K562 (cell line): ENCODE data around the gene IGF2R. TPM values are rescaled to one million over a fixed set of nuclear protein-coding genes. Genes with fewer than 3 reads are reported as not detected.

ENCODE experiments used
- ATF7 ChIP-seq: fragments of 450-650 bp; IDR thresholded peaks from 2 replicates; pipeline ENCODE4 v1.7.1; 2014; ENCODE audit warnings: mild to moderate bottlenecking, moderate library complexity
- BHLHE40 ChIP-seq: IDR thresholded peaks from 2 replicates; pipeline ENCODE4 v1.6.1; 2011; ENCODE audit warnings: low read length, improper control_type of control experiment
- EWSR1 ChIP-seq: fragments of 450-650 bp; IDR thresholded peaks from 2 replicates; pipeline ENCODE4 v1.6.1; 2018; ENCODE audit warnings: borderline replicate concordance, mild to moderate bottlenecking, low read depth, moderate library complexity; ENCODE audit not compliant: partially characterized antibody
- FOXA3 ChIP-seq, 2 experiments: fragments of 450-650 bp in 1 of 2; sonication (generic) in 1 of 2; formaldehyde crosslinking; IDR thresholded peaks in 1 of 2; conservative IDR thresholded peaks in 1 of 2; 2 replicates each; pipeline versions ENCODE4 v1.4.0 to v1.8.0; 2020 to 2022; ENCODE audit warnings: mild to moderate bottlenecking in 2 of 2, missing genetic modification reagents in 1 of 2
- FOXJ2 ChIP-seq: fragments of 200-800 bp; sonication (Bioruptor generic); IDR thresholded peaks from 2 replicates; pipeline ENCODE4 v1.6.1; 2016; ENCODE audit warnings: missing genetic modification characterization, missing compliant biosample characterization
- FOXK2 ChIP-seq, 2 experiments: fragments of 450-650 bp; IDR thresholded peaks in 1 of 2; conservative IDR thresholded peaks in 1 of 2; 2 replicates each; pipeline ENCODE4 v1.6.1; 2016; ENCODE audit warnings: low read depth in 2 of 2, mild to moderate bottlenecking in 1 of 2
- JUND ChIP-seq, 2 experiments: IDR thresholded peaks; 2 replicates in 1 of 2; 3 replicates in 1 of 2; pipeline ENCODE4 v1.6.1; 2011; ENCODE audit warnings: borderline replicate concordance in 2 of 2, low read depth in 2 of 2, low read length in 2 of 2, improper control_type of control experiment in 1 of 2, missing biosample characterization in 1 of 2, missing genetic modification characterization in 1 of 2, missing genetic modification reagents in 1 of 2
- L3MBTL2 ChIP-seq: fragments of 450-650 bp; IDR thresholded peaks from 2 replicates; pipeline ENCODE4 v1.6.1; 2016; ENCODE audit warnings: mild to moderate bottlenecking, moderate library complexity
- SMARCA4 ChIP-seq: fragments of 450-650 bp; IDR thresholded peaks from 2 replicates; pipeline ENCODE4 v1.6.1; 2016
- SMARCC2 ChIP-seq: fragments of 450-650 bp; IDR thresholded peaks from 2 replicates; pipeline ENCODE4 v1.6.1; 2017; ENCODE audit warnings: antibody characterized with exemption, moderate library complexity, mild to moderate bottlenecking, low read depth
- SMARCE1 ChIP-seq: fragments of 450-650 bp; IDR thresholded peaks from 2 replicates; pipeline ENCODE4 v1.7.1; 2016; ENCODE audit warnings: mild to moderate bottlenecking
- SOX6 ChIP-seq: fragments of 450-650 bp; IDR thresholded peaks from 2 replicates; pipeline ENCODE4 v1.6.1; 2014; ENCODE audit warnings: mild to moderate bottlenecking
- TCF3 ChIP-seq: sonication (generic); formaldehyde crosslinking; IDR thresholded peaks from 2 replicates; pipeline ENCODE4 v1.4.0; 2020; ENCODE audit warnings: mild to moderate bottlenecking, missing genetic modification reagents
- ZNF384 ChIP-seq: IDR thresholded peaks from 2 replicates; pipeline ENCODE4 v1.6.1; 2012; ENCODE audit warnings: low read depth, low read length, improper control_type of control experiment
- polyA plus RNA-seq, 8 experiments: library from polyadenylated mRNA; depleted of rRNA in 4 of 8; stranded (reverse) in 5 of 8; unstranded in 3 of 8; fragments of >200 nt; fragmentation: Nextera tagmentation in 2 of 8; fragmentation: Illumina TruSeq in 1 of 8; extraction: Ambion mirVana in 2 of 8; extraction: Trizol in 1 of 8; gene quantifications; 2 replicates each; pipeline versions ENCODE4 v1.2.1 to v1.2.3, GENCODE V29; 2011 to 2014; ENCODE audit warnings: inconsistent platforms in 1 of 8, missing spikeins in 1 of 8
- total RNA-seq, 7 experiments: library from RNA; depleted of rRNA in 6 of 7; stranded (reverse); fragments of >200 nt in 6 of 7; fragmentation: Illumina TruSeq in 2 of 7; extraction: Trizol in 2 of 7; gene quantifications; 2 replicates each; pipeline versions ENCODE4 v1.2.1 to v1.2.3, GENCODE V29; 2011 to 2021; ENCODE audit warnings: low replicate concordance in 1 of 7
- TF ChIP-seq, protein P1 (sequence below), 3 experiments: IDR thresholded peaks in 2 of 3; conservative IDR thresholded peaks in 1 of 3; 2 replicates each; pipeline ENCODE4 v1.5.1; 2011 to 2012; ENCODE audit warnings: low read length in 3 of 3, mild to moderate bottlenecking in 3 of 3, control low read depth in 2 of 3, improper control_type of control experiment in 1 of 3, inconsistent platforms in 1 of 3, low read depth in 1 of 3, mixed read lengths in 1 of 3, moderate library complexity in 1 of 3; ENCODE audit not compliant: insufficient read depth in 2 of 3
- TF ChIP-seq, protein P2 (sequence below), 2 experiments: fragments of 450-650 bp in 1 of 2; sonication (generic) in 1 of 2; formaldehyde crosslinking in 1 of 2; IDR thresholded peaks; 2 replicates each; pipeline versions ENCODE4 v1.7.1 to v1.9.0; 2016 to 2022; ENCODE audit warnings: inconsistent platforms in 1 of 2, mild to moderate bottlenecking in 1 of 2, missing genetic modification reagents in 1 of 2

The IGF2R gene
- total and polyA plus RNA-seq, 9 of the 15 experiments (the other 6 are each of a cell fraction or from before 2014, with no cell fraction given), result 3.5 to 92.3 (median 34.5) TPM

DNA sequence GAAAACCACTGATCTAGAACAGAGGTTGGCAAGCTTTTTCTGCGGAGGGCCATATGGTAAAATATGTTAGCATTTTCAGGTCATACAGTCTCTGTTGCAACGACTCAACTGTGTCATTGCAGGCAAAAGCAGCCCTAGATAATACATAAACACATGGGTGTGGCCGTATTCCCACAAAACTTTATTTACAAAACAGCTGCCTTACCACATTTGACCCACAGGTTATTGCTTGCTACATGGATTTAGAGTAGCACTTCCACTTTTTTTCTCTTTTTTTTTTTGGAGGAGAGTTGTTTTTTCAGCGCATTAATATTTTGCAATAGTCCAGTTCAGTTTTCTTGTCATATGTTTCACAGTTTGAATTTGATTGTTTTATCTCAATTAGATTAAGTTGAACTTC is 2.5 kb upstream of the IGF2R start (continued):
- TF ChIP-seq EWSR1 (no peak), SOX6 (peak; percentile 59; the same call in 1 of the 2 replicates), TCF3 (0 out of 2 replicates have a peak, but pooled peaks have one; percentile 9), JUND (IDR thresholded peaks at IDR 0.05; ENCODE audit: borderline replicate concordance, low read depth, low read length) (no peak), JUND (tag; IDR thresholded peaks at IDR 0.05; ENCODE audit: borderline replicate concordance, low read depth, low read length) (peak; percentile 40; the same call in 1 of the 3 replicates), SMARCE1 (peak; percentile 67; the same call in 1 of the 2 replicates), ZNF384 (peak; percentile 88), L3MBTL2 (0 out of 2 replicates have a peak, but pooled peaks have one; percentile 40), ATF7 (peak; percentile 55; the same call in 1 of the 2 replicates), FOXK2 (conservative IDR thresholded peaks at IDR 0.05 in 1 of 2, IDR thresholded peaks at IDR 0.05 in 1 of 2; ENCODE audit: low read depth in 2 of 2) (peak; percentile 92 to 94), FOXJ2 (tag) (peak; percentile 75), FOXA3 (CRISPR knock-in tag; conservative IDR thresholded peaks at IDR 0.05 in 1 of 2, IDR thresholded peaks at IDR 0.05 in 1 of 2) (peak; percentile 44 to 60; a peak in 3 of 4 replicates), SMARCA4 (peak; percentile 62; the same call in 1 of the 2 replicates), SMARCC2 (peak; percentile 38; the same call in 1 of the 2 replicates), BHLHE40 (peak; percentile 17; the same call in 1 of the 2 replicates)
- TF ChIP-seq, protein P1, sequence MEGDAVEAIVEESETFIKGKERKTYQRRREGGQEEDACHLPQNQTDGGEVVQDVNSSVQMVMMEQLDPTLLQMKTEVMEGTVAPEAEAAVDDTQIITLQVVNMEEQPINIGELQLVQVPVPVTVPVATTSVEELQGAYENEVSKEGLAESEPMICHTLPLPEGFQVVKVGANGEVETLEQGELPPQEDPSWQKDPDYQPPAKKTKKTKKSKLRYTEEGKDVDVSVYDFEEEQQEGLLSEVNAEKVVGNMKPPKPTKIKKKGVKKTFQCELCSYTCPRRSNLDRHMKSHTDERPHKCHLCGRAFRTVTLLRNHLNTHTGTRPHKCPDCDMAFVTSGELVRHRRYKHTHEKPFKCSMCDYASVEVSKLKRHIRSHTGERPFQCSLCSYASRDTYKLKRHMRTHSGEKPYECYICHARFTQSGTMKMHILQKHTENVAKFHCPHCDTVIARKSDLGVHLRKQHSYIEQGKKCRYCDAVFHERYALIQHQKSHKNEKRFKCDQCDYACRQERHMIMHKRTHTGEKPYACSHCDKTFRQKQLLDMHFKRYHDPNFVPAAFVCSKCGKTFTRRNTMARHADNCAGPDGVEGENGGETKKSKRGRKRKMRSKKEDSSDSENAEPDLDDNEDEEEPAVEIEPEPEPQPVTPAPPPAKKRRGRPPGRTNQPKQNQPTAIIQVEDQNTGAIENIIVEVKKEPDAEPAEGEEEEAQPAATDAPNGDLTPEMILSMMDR (IDR thresholded peaks at IDR 0.05 in 2 of 3, conservative IDR thresholded peaks at IDR 0.05 in 1 of 3; ENCODE audit: insufficient read depth in 2 of 3, low read depth in 1 of 3, low read length in 3 of 3), result peak in 1 of 3 experiments; percentile 16; a peak in 1 of 6 replicates
- TF ChIP-seq, protein P2, sequence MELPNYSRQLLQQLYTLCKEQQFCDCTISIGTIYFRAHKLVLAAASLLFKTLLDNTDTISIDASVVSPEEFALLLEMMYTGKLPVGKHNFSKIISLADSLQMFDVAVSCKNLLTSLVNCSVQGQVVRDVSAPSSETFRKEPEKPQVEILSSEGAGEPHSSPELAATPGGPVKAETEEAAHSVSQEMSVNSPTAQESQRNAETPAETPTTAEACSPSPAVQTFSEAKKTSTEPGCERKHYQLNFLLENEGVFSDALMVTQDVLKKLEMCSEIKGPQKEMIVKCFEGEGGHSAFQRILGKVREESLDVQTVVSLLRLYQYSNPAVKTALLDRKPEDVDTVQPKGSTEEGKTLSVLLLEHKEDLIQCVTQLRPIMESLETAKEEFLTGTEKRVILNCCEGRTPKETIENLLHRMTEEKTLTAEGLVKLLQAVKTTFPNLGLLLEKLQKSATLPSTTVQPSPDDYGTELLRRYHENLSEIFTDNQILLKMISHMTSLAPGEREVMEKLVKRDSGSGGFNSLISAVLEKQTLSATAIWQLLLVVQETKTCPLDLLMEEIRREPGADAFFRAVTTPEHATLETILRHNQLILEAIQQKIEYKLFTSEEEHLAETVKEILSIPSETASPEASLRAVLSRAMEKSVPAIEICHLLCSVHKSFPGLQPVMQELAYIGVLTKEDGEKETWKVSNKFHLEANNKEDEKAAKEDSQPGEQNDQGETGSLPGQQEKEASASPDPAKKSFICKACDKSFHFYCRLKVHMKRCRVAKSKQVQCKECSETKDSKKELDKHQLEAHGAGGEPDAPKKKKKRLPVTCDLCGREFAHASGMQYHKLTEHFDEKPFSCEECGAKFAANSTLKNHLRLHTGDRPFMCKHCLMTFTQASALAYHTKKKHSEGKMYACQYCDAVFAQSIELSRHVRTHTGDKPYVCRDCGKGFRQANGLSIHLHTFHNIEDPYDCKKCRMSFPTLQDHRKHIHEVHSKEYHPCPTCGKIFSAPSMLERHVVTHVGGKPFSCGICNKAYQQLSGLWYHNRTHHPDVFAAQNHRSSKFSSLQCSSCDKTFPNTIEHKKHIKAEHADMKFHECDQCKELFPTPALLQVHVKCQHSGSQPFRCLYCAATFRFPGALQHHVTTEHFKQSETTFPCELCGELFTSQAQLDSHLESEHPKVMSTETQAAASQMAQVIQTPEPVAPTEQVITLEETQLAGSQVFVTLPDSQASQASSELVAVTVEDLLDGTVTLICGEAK (IDR thresholded peaks at IDR 0.05), result peak; percentile 99
- TF ChIP-seq, protein P2 (CRISPR knock-in tag; IDR thresholded peaks at IDR 0.05), result peak; percentile 97
